Measurements from ENCODE around the gene HSD17B12. TPM values are rescaled to one million over a fixed set of nuclear protein-coding genes. Genes with fewer than 3 reads are reported as not detected.
A peak's percentile ranks its signal among the peaks of the same experiment; 100 is the strongest.

HSD17B12 gene
- polyA plus RNA-seq, 3 donors: 13.3 to 35.5 (median 30.4) TPM

GRCh38 chr11:43697679-43698078 is 17.1 kb downstream of the HSD17B12 start:
- WGBS (ENCODE audit: insufficient coverage): 100% methylated on average over 1 of the region's 1 CpG
- H3K36me3 ChIP-seq (replicated peaks in 1 of 2; ENCODE audit: control insufficient read depth in 1 of 2, insufficient read depth in 2 of 2, low read length in 2 of 2): no peaks in the 10 kb centered on the region
- peaks cover 0 to 4% of the 10 kb centered on the region in 2 donors for H3K9me3 ChIP-seq (replicated peaks in 1 of 2; ENCODE audit: control insufficient read depth in 1 of 2, insufficient read depth in 1 of 2, low read length in 2 of 2)
- Mint-ChIP-seq H3K9me3 (peaks cover 3 to 17% (median 7%) of the 10 kb centered on the region in 7 donors), H3K4me3 (no peak overlapping the region), H3K27me3 (ENCODE audit: low read depth in 3 of 3) (no peaks in the 10 kb centered on the region), H3K27ac (peak overlapping the region in 2 of 7 donors; percentile 28 to 36), H3K36me3 (peaks cover 4 to 11% of the 10 kb centered on the region in 2 donors), H3K4me1 (no peaks in the 10 kb centered on the region)
- no peak overlapping the region for H3K9ac ChIP-seq (ENCODE audit: insufficient read depth, low read length, poor library complexity, severe bottlenecking)
- peaks cover 42% of the 10 kb centered on the region for H3K79me2 ChIP-seq (ENCODE audit: insufficient read depth, low read length)
- H3K27me3 ChIP-seq (ENCODE audit: control insufficient read depth in 2 of 2, insufficient read depth in 2 of 2, low read length in 2 of 2): no peaks in the 10 kb centered on the region
- H4K20me1 ChIP-seq (ENCODE audit: insufficient read depth, low read length): no peaks in the 10 kb centered on the region
- H3K4me1 ChIP-seq (ENCODE audit: control insufficient read depth in 1 of 2, insufficient read depth in 2 of 2, low read length in 2 of 2): no peaks in the 10 kb centered on the region
- no peak for DNase-seq
- intact Hi-C loops (cut with micrococcal nuclease): no loop called here
- no peak overlapping the region for H3K4me3 ChIP-seq (replicated peaks in 1 of 3; ENCODE audit: low read depth in 2 of 3, low read length in 3 of 3)
- TF ChIP-seq, protein P1, sequence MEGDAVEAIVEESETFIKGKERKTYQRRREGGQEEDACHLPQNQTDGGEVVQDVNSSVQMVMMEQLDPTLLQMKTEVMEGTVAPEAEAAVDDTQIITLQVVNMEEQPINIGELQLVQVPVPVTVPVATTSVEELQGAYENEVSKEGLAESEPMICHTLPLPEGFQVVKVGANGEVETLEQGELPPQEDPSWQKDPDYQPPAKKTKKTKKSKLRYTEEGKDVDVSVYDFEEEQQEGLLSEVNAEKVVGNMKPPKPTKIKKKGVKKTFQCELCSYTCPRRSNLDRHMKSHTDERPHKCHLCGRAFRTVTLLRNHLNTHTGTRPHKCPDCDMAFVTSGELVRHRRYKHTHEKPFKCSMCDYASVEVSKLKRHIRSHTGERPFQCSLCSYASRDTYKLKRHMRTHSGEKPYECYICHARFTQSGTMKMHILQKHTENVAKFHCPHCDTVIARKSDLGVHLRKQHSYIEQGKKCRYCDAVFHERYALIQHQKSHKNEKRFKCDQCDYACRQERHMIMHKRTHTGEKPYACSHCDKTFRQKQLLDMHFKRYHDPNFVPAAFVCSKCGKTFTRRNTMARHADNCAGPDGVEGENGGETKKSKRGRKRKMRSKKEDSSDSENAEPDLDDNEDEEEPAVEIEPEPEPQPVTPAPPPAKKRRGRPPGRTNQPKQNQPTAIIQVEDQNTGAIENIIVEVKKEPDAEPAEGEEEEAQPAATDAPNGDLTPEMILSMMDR (IDR thresholded peaks at IDR 0.05): no peak
- H2AFZ ChIP-seq (ENCODE audit: insufficient read depth, low read depth, low read length, poor library complexity, severe bottlenecking): no peak overlapping the region
- H3K27ac ChIP-seq (ENCODE audit: low read depth in 1 of 2, low read length in 2 of 2): no peak overlapping the region
- H3K4me2 ChIP-seq (replicated peaks; ENCODE audit: extremely low read depth, low read length, poor library complexity, severe bottlenecking): no peak overlapping the region

DNA sequence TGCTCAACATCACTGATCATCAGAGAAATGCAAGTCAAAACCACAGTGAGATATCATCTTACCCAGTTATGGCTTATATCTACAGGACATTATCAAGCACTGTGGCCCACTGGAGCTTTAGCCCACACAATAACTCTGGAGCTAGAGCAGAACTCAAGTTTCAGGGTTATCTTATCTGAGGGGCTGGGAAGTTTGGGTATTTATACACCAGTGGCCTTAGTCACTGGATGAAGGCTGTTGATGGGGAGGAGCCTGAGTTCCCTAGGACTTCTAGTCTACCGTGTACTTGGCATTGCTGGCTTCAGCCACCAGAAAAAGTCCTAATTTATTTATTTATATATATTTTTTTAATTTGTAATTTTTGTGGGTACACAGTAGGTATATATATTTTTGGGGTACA is 19.3 kb downstream of the HSD17B12 start:
- Mint-ChIP-seq H3K4me3 (no peak overlapping the region), H3K9me3 (peaks cover 3 to 21% (median 7%) of the 10 kb centered on the region in 7 donors), H3K36me3 (peaks cover 4 to 13% of the 10 kb centered on the region in 2 donors), H3K27me3 (ENCODE audit: low read depth in 3 of 3) (no peaks in the 10 kb centered on the region), H3K4me1 (no peaks in the 10 kb centered on the region), H3K27ac (no peak overlapping the region)
- H3K4me3 ChIP-seq (replicated peaks in 1 of 3; ENCODE audit: low read depth in 2 of 3, low read length in 3 of 3): no peak overlapping the region
- peaks cover 0 to 4% of the 10 kb centered on the region in 2 donors for H3K9me3 ChIP-seq (replicated peaks in 1 of 2; ENCODE audit: control insufficient read depth in 1 of 2, insufficient read depth in 1 of 2, low read length in 2 of 2)
- H3K4me1 ChIP-seq (ENCODE audit: control insufficient read depth in 1 of 2, insufficient read depth in 2 of 2, low read length in 2 of 2): no peaks in the 10 kb centered on the region
- H2AFZ ChIP-seq (ENCODE audit: insufficient read depth, low read depth, low read length, poor library complexity, severe bottlenecking): no peak overlapping the region
- no peak overlapping the region for H3K4me2 ChIP-seq (replicated peaks; ENCODE audit: extremely low read depth, low read length, poor library complexity, severe bottlenecking)
- intact Hi-C loops (cut with micrococcal nuclease): no loop called here
- TF ChIP-seq, protein P1 (IDR thresholded peaks at IDR 0.05): no peak
- H3K27ac ChIP-seq (ENCODE audit: low read depth in 1 of 2, low read length in 2 of 2): no peak overlapping the region
- H4K20me1 ChIP-seq (ENCODE audit: insufficient read depth, low read length): no peaks in the 10 kb centered on the region
- DNase-seq: no peak
- H3K36me3 ChIP-seq (replicated peaks in 1 of 2; ENCODE audit: control insufficient read depth in 1 of 2, insufficient read depth in 2 of 2, low read length in 2 of 2): no peaks in the 10 kb centered on the region
- no CpG with 5 or more reads among the region's 1 CpG for WGBS (ENCODE audit: insufficient coverage)
- no peak overlapping the region for H3K9ac ChIP-seq (ENCODE audit: insufficient read depth, low read length, poor library complexity, severe bottlenecking)
- H3K27me3 ChIP-seq (ENCODE audit: control insufficient read depth in 2 of 2, insufficient read depth in 2 of 2, low read length in 2 of 2): no peaks in the 10 kb centered on the region
- peaks cover 24% of the 10 kb centered on the region for H3K79me2 ChIP-seq (ENCODE audit: insufficient read depth, low read length)
